Peyer's patch (tissue), 4 donors: ENCODE results near the gene ULK2.
A peak's percentile ranks its signal among the peaks of the same experiment; 100 is the strongest.

ENCODE experiments used
- POLR2A ChIP-seq, 2 donors: fragments of 450-650 bp; IDR thresholded peaks; one replicate each; pipeline ENCODE4 v1.5.1; 2017; ENCODE audit warnings: antibody characterized with exemption in 2 of 2, mild to moderate bottlenecking in 2 of 2, moderate library complexity in 2 of 2
- TF ChIP-seq, protein P1 (sequence below), 6 experiments: fragments of 450-650 bp in 4 of 6; fragments of 200-600 bp in 2 of 6; sonication (generic) in 1 of 6; IDR thresholded peaks; one replicate each; pipeline ENCODE4 v1.5.1; 2017 to 2019; ENCODE audit warnings: antibody characterized with exemption in 6 of 6, mild to moderate bottlenecking in 3 of 6, moderate library complexity in 1 of 6

DNA sequence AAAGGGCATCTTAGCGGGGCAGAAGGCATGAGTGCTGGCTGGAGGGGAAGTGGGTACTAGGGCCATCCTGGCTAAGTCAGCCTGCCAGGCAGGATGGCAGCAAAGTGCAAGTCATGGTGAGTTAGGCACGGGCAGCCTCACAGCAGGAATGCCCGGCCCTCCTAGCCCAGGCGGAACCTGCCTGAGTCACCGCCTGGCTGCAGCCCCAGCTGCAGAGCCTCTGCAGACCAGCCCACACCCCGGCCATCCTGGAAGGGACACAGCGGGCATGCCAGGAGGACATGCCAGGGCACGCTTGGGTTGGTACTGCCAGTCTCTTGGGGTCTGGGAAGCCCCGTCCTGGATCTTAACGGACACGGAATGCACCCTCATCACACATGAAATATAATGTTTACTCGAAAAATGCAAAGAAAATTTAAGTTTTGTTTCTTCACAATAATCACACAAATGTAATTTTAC lies 114.7 kb downstream of the ULK2 start:
- TF ChIP-seq, protein P1, sequence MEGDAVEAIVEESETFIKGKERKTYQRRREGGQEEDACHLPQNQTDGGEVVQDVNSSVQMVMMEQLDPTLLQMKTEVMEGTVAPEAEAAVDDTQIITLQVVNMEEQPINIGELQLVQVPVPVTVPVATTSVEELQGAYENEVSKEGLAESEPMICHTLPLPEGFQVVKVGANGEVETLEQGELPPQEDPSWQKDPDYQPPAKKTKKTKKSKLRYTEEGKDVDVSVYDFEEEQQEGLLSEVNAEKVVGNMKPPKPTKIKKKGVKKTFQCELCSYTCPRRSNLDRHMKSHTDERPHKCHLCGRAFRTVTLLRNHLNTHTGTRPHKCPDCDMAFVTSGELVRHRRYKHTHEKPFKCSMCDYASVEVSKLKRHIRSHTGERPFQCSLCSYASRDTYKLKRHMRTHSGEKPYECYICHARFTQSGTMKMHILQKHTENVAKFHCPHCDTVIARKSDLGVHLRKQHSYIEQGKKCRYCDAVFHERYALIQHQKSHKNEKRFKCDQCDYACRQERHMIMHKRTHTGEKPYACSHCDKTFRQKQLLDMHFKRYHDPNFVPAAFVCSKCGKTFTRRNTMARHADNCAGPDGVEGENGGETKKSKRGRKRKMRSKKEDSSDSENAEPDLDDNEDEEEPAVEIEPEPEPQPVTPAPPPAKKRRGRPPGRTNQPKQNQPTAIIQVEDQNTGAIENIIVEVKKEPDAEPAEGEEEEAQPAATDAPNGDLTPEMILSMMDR (IDR thresholded peaks at IDR 0.05): peak in 2 of 6 experiments; percentile 10 to 15
- TF ChIP-seq POLR2A (IDR thresholded peaks at IDR 0.05): peak; percentile 30 to 31
